MM.1S (cell line): Measurements from ENCODE around the gene DSCAM.

ENCODE experiments used
- EZH2 ChIP-seq: fragments of 300-600 bp; sonication (generic); optimal IDR thresholded peaks from 2 replicates; pipeline ENCODE3; 2017; ENCODE audit warnings: low read depth, mild to moderate bottlenecking, antibody characterized with exemption, low read length, mixed read lengths
- TF ChIP-seq, protein P1 (sequence below): fragments of 300-600 bp; sonication (generic); IDR thresholded peaks from 2 replicates; pipeline ENCODE4 v1.5.1; 2016; ENCODE audit warnings: antibody characterized with exemption, low read length, mixed read lengths

DNA sequence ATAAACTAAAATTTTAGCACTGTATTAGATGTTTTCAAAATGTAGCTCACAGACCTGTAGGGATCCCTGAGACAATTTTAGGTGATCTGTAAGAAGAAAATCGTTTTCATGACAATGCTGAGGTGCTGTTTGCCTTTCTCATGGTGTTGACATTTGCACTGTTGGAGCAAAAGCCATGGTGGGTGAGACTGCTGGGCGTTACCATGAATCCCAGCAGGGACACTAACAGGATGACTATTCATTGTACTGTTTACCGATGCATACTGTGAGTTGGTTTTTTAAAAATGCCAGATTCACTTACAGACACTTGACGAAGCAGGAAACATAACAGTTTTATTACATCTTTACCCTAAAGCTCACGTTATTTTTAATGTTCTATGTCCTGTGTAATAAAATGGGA lies 511.3 kb downstream of the DSCAM start:
- no peak for TF ChIP-seq EZH2
- TF ChIP-seq, protein P1, sequence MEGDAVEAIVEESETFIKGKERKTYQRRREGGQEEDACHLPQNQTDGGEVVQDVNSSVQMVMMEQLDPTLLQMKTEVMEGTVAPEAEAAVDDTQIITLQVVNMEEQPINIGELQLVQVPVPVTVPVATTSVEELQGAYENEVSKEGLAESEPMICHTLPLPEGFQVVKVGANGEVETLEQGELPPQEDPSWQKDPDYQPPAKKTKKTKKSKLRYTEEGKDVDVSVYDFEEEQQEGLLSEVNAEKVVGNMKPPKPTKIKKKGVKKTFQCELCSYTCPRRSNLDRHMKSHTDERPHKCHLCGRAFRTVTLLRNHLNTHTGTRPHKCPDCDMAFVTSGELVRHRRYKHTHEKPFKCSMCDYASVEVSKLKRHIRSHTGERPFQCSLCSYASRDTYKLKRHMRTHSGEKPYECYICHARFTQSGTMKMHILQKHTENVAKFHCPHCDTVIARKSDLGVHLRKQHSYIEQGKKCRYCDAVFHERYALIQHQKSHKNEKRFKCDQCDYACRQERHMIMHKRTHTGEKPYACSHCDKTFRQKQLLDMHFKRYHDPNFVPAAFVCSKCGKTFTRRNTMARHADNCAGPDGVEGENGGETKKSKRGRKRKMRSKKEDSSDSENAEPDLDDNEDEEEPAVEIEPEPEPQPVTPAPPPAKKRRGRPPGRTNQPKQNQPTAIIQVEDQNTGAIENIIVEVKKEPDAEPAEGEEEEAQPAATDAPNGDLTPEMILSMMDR, result no peak
